GM23338 (cell line): ENCODE measurements around the gene RNF145. TPM values are rescaled to one million over a fixed set of nuclear protein-coding genes. Genes with fewer than 3 reads are reported as not detected.

ENCODE experiments used
- ATAC-seq: fragments of 200-7000 bp; cut with Tn5 transposase; 3 replicates; pipeline ENCODE4 v1.9.1; 2020
- DNase-seq: peaks from one replicate; pipeline ENCODE4 v3.0.0-alpha.2; 2015; ENCODE audit warnings: low spot score
- H2AFZ ChIP-seq: fragments of 200-600 bp; sonication (generic); 2 replicates; pipeline ENCODE4 v1.8.0; 2016; ENCODE audit warnings: antibody characterized with exemption, mild to moderate bottlenecking, moderate library complexity
- H3F3A ChIP-seq: fragments of 200-600 bp; sonication (generic); replicated peaks from 2 replicates; pipeline ENCODE4 v1.8.0; 2017; ENCODE audit warnings: antibody characterized with exemption, mixed run types, low read depth
- H3K27ac ChIP-seq: fragments of 200-600 bp; sonication (generic); 2 replicates; pipeline ENCODE4 v1.6.1; 2016; ENCODE audit warnings: low read depth
- H3K27me3 ChIP-seq: fragments of 200-600 bp; sonication (generic); 2 replicates; pipeline ENCODE4 v1.8.0; 2016; ENCODE audit warnings: mild to moderate bottlenecking, mixed run types, moderate library complexity; ENCODE audit not compliant: insufficient read depth
- H3K36me3 ChIP-seq: fragments of 200-600 bp; sonication (generic); 2 replicates; pipeline ENCODE4 v1.8.0; 2016; ENCODE audit warnings: mild to moderate bottlenecking; ENCODE audit not compliant: insufficient read depth
- H3K4me1 ChIP-seq: fragments of 200-600 bp; sonication (generic); 2 replicates; pipeline ENCODE4 v1.8.0; 2016; ENCODE audit warnings: mild to moderate bottlenecking, moderate library complexity; ENCODE audit not compliant: insufficient read depth
- H3K4me2 ChIP-seq: fragments of 200-600 bp; sonication (generic); 2 replicates; pipeline ENCODE4 v1.7.1; 2017; ENCODE audit warnings: mixed run types
- H3K4me3 ChIP-seq: fragments of 200-600 bp; sonication (generic); 2 replicates; pipeline ENCODE4 v1.6.1; 2016; ENCODE audit warnings: mixed run types
- H3K79me2 ChIP-seq: fragments of 200-600 bp; sonication (generic); replicated peaks from 2 replicates; pipeline ENCODE4 v1.8.0; 2017; ENCODE audit warnings: mild to moderate bottlenecking; ENCODE audit not compliant: insufficient read depth
- H3K9me2 ChIP-seq: fragments of 200-600 bp; sonication (generic); 2 replicates; pipeline ENCODE4 v1.8.0; 2017; ENCODE audit not compliant: insufficient read depth
- H4K20me1 ChIP-seq: fragments of 200-600 bp; sonication (generic); replicated peaks from 2 replicates; pipeline ENCODE4 v1.8.0; 2017; ENCODE audit warnings: mild to moderate bottlenecking; ENCODE audit not compliant: insufficient read depth
- H3K27ac Mint-ChIP-seq: 2 replicates; pipeline ENCODE4 v1.8.0; 2020; ENCODE audit warnings: inconsistent platforms, mild to moderate bottlenecking, moderate library complexity, mixed read lengths
- H3K27me3 Mint-ChIP-seq: 3 replicates; pipeline ENCODE4 v1.8.0; 2022; ENCODE audit warnings: low read depth, mild to moderate bottlenecking, moderate library complexity, mixed read lengths, inconsistent platforms; ENCODE audit not compliant: insufficient read depth, poor library complexity
- H3K36me3 Mint-ChIP-seq: 3 replicates; pipeline ENCODE4 v1.8.0; 2021; ENCODE audit warnings: low read depth, mild to moderate bottlenecking, inconsistent platforms, moderate library complexity, mixed read lengths
- H3K4me1 Mint-ChIP-seq: 3 replicates; pipeline ENCODE4 v1.8.0; 2020; ENCODE audit warnings: mild to moderate bottlenecking, inconsistent platforms, mixed read lengths
- H3K4me3 Mint-ChIP-seq: 3 replicates; pipeline ENCODE4 v1.8.0; 2021; ENCODE audit warnings: moderate library complexity, mild to moderate bottlenecking, inconsistent platforms, mixed read lengths
- H3K9me3 Mint-ChIP-seq: 3 replicates; pipeline ENCODE4 v1.8.0; 2020; ENCODE audit warnings: moderate library complexity, mild to moderate bottlenecking, inconsistent platforms, mixed read lengths
- CREB1 ChIP-seq: fragments of 250-450 bp; sonication (Bioruptor Pico); IDR thresholded peaks from 2 replicates; pipeline ENCODE4 v1.5.0; 2020; ENCODE audit warnings: low read depth, mild to moderate bottlenecking, moderate library complexity
- CTCF ChIP-seq, 2 experiments: fragments of 200-600 bp in 1 of 2; sonication (generic) in 1 of 2; conservative IDR thresholded peaks; 2 replicates each; pipeline versions ENCODE4 v1.5.1 to v1.6.1; 2016 to 2017; ENCODE audit warnings: antibody characterized with exemption in 2 of 2, low read depth in 2 of 2, mild to moderate bottlenecking in 2 of 2, moderate library complexity in 1 of 2
- EZH2 ChIP-seq: fragments of 200-600 bp; sonication (generic); IDR thresholded peaks from one replicate; pipeline ENCODE4 v1.8.0; 2017; ENCODE audit warnings: antibody characterized with exemption, mild to moderate bottlenecking, low read depth; ENCODE audit not compliant: unreplicated experiment
- EZH2phosphoT487 ChIP-seq: fragments of 200-600 bp; sonication (generic); IDR thresholded peaks from one replicate; pipeline ENCODE4 v1.8.1; 2018; ENCODE audit warnings: antibody characterized with exemption; ENCODE audit not compliant: unreplicated experiment
- JUNB ChIP-seq: IDR thresholded peaks from one replicate; pipeline ENCODE4 v1.6.1; 2016; ENCODE audit warnings: antibody characterized with exemption; ENCODE audit not compliant: unreplicated experiment
- NANOG ChIP-seq: IDR thresholded peaks from 2 replicates; pipeline ENCODE4 v1.6.1; 2016; ENCODE audit warnings: antibody characterized with exemption, borderline replicate concordance
- REST ChIP-seq: IDR thresholded peaks from one replicate; pipeline ENCODE4 v1.6.1; 2018; ENCODE audit warnings: antibody characterized with exemption; ENCODE audit not compliant: unreplicated experiment
- STAT1 ChIP-seq: IDR thresholded peaks from one replicate; pipeline ENCODE4 v1.6.1; 2016; ENCODE audit warnings: antibody characterized with exemption; ENCODE audit not compliant: unreplicated experiment
- ZNF114 ChIP-seq: fragments of 250-450 bp; sonication (Bioruptor Pico); IDR thresholded peaks from 2 replicates; pipeline ENCODE4 v1.5.0; 2020; ENCODE audit warnings: mild to moderate bottlenecking, moderate library complexity
- ZNF331 ChIP-seq: fragments of 250-450 bp; sonication (Bioruptor Pico); IDR thresholded peaks from 2 replicates; pipeline ENCODE4 v1.5.0; 2020; ENCODE audit warnings: low read depth, mild to moderate bottlenecking, moderate library complexity
- ZNF462 ChIP-seq: fragments of 250-450 bp; sonication (Bioruptor Pico); IDR thresholded peaks from 2 replicates; pipeline ENCODE4 v1.5.0; 2020; ENCODE audit warnings: mild to moderate bottlenecking, moderate library complexity
- polyA plus RNA-seq: library from polyadenylated mRNA; unstranded; fragments of >200 nt; fragmentation: Nextera tagmentation; extraction: Ambion mirVana; gene quantifications from 2 replicates; pipeline ENCODE4 v1.2.1, GENCODE V29; 2016
- total RNA-seq: library from RNA; depleted of rRNA; stranded (reverse); fragments of >200 nt; shearing (Covaris generic); gene quantifications from 2 replicates; pipeline ENCODE4 v1.2.3, GENCODE V29; 2014

RNF145 gene
- total and polyA plus RNA-seq, 2 experiments from 2014 or later = 15.6 to 43.5 TPM

- TF ChIP-seq REST = no peak
Observed at GRCh38 chr5:159128070-159128541, 81.2 kb downstream of the RNF145 start (continued).

- no peak overlapping the region for H3K4me3 Mint-ChIP-seq
- Histone ChIP-seq H3K9me2 (no peaks in the 10 kb centered on the region), H3F3A (no peaks in the 10 kb centered on the region), H3K4me1 (no peaks in the 10 kb centered on the region), H3K27ac (no peak overlapping the region), H3K36me3 (no peaks in the 10 kb centered on the region), H3K27me3 (no peaks in the 10 kb centered on the region), H3K4me3 (no peak overlapping the region), H3K4me2 (no peak overlapping the region), H2AFZ (no peak overlapping the region), H4K20me1 (no peaks in the 10 kb centered on the region), H3K79me2 (no peaks in the 10 kb centered on the region)
- H3K9me3 Mint-ChIP-seq = peaks cover 18% of the 10 kb centered on the region; the same call in 2 of the 3 replicates
- H3K27me3 Mint-ChIP-seq = peaks cover 1% of the 10 kb centered on the region
- DNase-seq (no peak), ATAC-seq (no peak)
- H3K27ac Mint-ChIP-seq = no peak overlapping the region
- H3K4me1 Mint-ChIP-seq = no peaks in the 10 kb centered on the region
- no peaks in the 10 kb centered on the region for H3K36me3 Mint-ChIP-seq
- TF ChIP-seq NANOG (no peak), STAT1 (no peak), EZH2phosphoT487 (no peak), ZNF114 (CRISPR knock-in tag) (no peak), JUNB (no peak), CREB1 (CRISPR knock-in tag) (no peak), ZNF331 (CRISPR knock-in tag) (no peak), EZH2 (no peak), CTCF (conservative IDR thresholded peaks at IDR 0.05; ENCODE audit: low read depth in 2 of 2) (no peak), ZNF462 (CRISPR knock-in tag) (no peak)
Observed at GRCh38 chr5:159123700-159124099, 85.7 kb downstream of the RNF145 start.
